H9 (cell line): ENCODE data around the gene PIEZO2. TPM values are rescaled to one million over a fixed set of nuclear protein-coding genes. Genes with fewer than 3 reads are reported as not detected.

Experiments used
- DNase-seq: peaks from one replicate; pipeline ENCODE4 v3.0.0-alpha.2; 2017
- H2AFZ ChIP-seq: one replicate; pipeline ENCODE4 v1.6.1; 2013; ENCODE audit warnings: mild to moderate bottlenecking, low read length, control low read depth, moderate library complexity
- H2AK5ac ChIP-seq: 2 replicates; pipeline ENCODE4 v1.6.1; 2013; ENCODE audit warnings: low read length, control low read depth, mixed read lengths; ENCODE audit not compliant: insufficient read length
- H2BK120ac ChIP-seq: one replicate; pipeline ENCODE4 v1.6.1; 2013; ENCODE audit warnings: low read depth, mild to moderate bottlenecking, low read length, control low read depth, inconsistent platforms; ENCODE audit not compliant: poor library complexity, severe bottlenecking
- H2BK12ac ChIP-seq: 2 replicates; pipeline ENCODE4 v1.6.1; 2013; ENCODE audit warnings: low read length, control low read depth, mixed read lengths, low read depth; ENCODE audit not compliant: insufficient read length
- H2BK15ac ChIP-seq: 2 replicates; pipeline ENCODE4 v1.6.1; 2013; ENCODE audit warnings: low read depth, low read length, control low read depth
- H2BK20ac ChIP-seq: one replicate; pipeline ENCODE4 v1.6.1; 2013; ENCODE audit warnings: low read depth, mild to moderate bottlenecking, low read length, control low read depth, inconsistent platforms; ENCODE audit not compliant: poor library complexity, severe bottlenecking
- H2BK5ac ChIP-seq: 2 replicates; pipeline ENCODE4 v1.6.1; 2013; ENCODE audit warnings: low read length, control low read depth, mixed read lengths; ENCODE audit not compliant: insufficient read length
- H3K14ac ChIP-seq: 2 replicates; pipeline ENCODE4 v1.6.1; 2013; ENCODE audit warnings: low read length, control low read depth; ENCODE audit not compliant: insufficient read depth
- H3K18ac ChIP-seq: 2 replicates; pipeline ENCODE4 v1.6.1; 2013; ENCODE audit warnings: low read depth, mild to moderate bottlenecking, mixed read lengths, low read length, control low read depth; ENCODE audit not compliant: insufficient read length
- H3K23ac ChIP-seq: 2 replicates; pipeline ENCODE4 v1.6.1; 2013; ENCODE audit warnings: low read length, control low read depth, mixed read lengths, low read depth; ENCODE audit not compliant: insufficient read length
- H3K23me2 ChIP-seq: 2 replicates; pipeline ENCODE4 v1.6.1; 2013; ENCODE audit warnings: low read depth, mild to moderate bottlenecking, mixed read lengths, low read length, control low read depth; ENCODE audit not compliant: insufficient read length, poor library complexity, severe bottlenecking
- H3K27ac ChIP-seq: 2 replicates; pipeline ENCODE4 v1.5.1; 2013; ENCODE audit warnings: low read length, control low read depth, mixed read lengths, low read depth; ENCODE audit not compliant: insufficient read length
- H3K27me3 ChIP-seq: 2 replicates; pipeline ENCODE4 v1.6.1; 2013; ENCODE audit warnings: low read length, control low read depth, inconsistent platforms; ENCODE audit not compliant: insufficient read depth
- H3K4ac ChIP-seq: 2 replicates; pipeline ENCODE4 v1.6.1; 2013; ENCODE audit warnings: low read depth, mild to moderate bottlenecking, control low read depth, inconsistent platforms, low read length, moderate library complexity
- H3K4me1 ChIP-seq: 2 replicates; pipeline ENCODE4 v1.6.1; 2013; ENCODE audit warnings: low read length, control low read depth, inconsistent platforms; ENCODE audit not compliant: insufficient read depth
- H3K4me2 ChIP-seq: 2 replicates; pipeline ENCODE4 v1.6.1; 2013; ENCODE audit warnings: low read length, control low read depth, mixed read lengths; ENCODE audit not compliant: insufficient read length, insufficient read depth
- H3K56ac ChIP-seq: 2 replicates; pipeline ENCODE4 v1.6.1; 2013; ENCODE audit warnings: low read depth, mild to moderate bottlenecking, mixed read lengths, low read length, control low read depth; ENCODE audit not compliant: insufficient read length
- H3K79me1 ChIP-seq: 2 replicates; pipeline ENCODE4 v1.6.1; 2013; ENCODE audit warnings: low read depth, mild to moderate bottlenecking, moderate library complexity, low read length, control low read depth, inconsistent platforms; ENCODE audit not compliant: insufficient read depth, poor library complexity, severe bottlenecking
- H3K79me2 ChIP-seq: 2 replicates; pipeline ENCODE4 v1.6.1; 2013; ENCODE audit warnings: low read length, control low read depth, inconsistent platforms; ENCODE audit not compliant: insufficient read depth
- H3K9ac ChIP-seq: 2 replicates; pipeline ENCODE4 v1.6.1; 2013; ENCODE audit warnings: low read length, control low read depth, mixed read lengths; ENCODE audit not compliant: insufficient read length; ENCODE audit errors: extremely low read depth
- H3K9me3 ChIP-seq: one replicate; pipeline ENCODE4 v1.6.1; 2013; ENCODE audit warnings: low read depth, low read length, inconsistent platforms; ENCODE audit not compliant: control insufficient read depth
- H3T11ph ChIP-seq: one replicate; pipeline ENCODE4 v1.6.1; 2013; ENCODE audit warnings: mild to moderate bottlenecking, low read length, control low read depth, inconsistent platforms
- H4K20me1 ChIP-seq: one replicate; pipeline ENCODE4 v1.6.1; 2013; ENCODE audit not compliant: control insufficient read depth, insufficient read length, insufficient read depth
- H4K5ac ChIP-seq: 2 replicates; pipeline ENCODE4 v1.6.1; 2013; ENCODE audit warnings: low read depth, mild to moderate bottlenecking, mixed read lengths, low read length, control low read depth; ENCODE audit not compliant: insufficient read length
- H4K8ac ChIP-seq: replicated peaks from 2 replicates; pipeline ENCODE4 v1.6.1; 2013; ENCODE audit warnings: low read length, control low read depth, mixed read lengths, low read depth; ENCODE audit not compliant: insufficient read length
- H4K91ac ChIP-seq: 2 replicates; pipeline ENCODE4 v1.6.1; 2013; ENCODE audit warnings: low read depth, mild to moderate bottlenecking, moderate library complexity, mixed read lengths, low read length, control low read depth; ENCODE audit not compliant: insufficient read length
- H3K27ac Mint-ChIP-seq, 3 experiments: 2 replicates in 2 of 3; 3 replicates in 1 of 3; pipeline ENCODE4 v1.8.0; 2020 to 2021; ENCODE audit warnings: mixed read lengths in 3 of 3, mild to moderate bottlenecking in 1 of 3, moderate library complexity in 1 of 3
- H3K27me3 Mint-ChIP-seq: 2 replicates; pipeline ENCODE4 v1.8.0; 2021; ENCODE audit warnings: low read depth, mild to moderate bottlenecking, moderate library complexity, mixed read lengths
- H3K36me3 Mint-ChIP-seq, 3 experiments: 2 replicates in 2 of 3; 3 replicates in 1 of 3; pipeline ENCODE4 v1.8.0; 2020 to 2021; ENCODE audit warnings: low read depth in 3 of 3, mixed read lengths in 3 of 3; ENCODE audit not compliant: insufficient read depth in 1 of 3
- H3K4me1 Mint-ChIP-seq, 2 experiments: 2 replicates each; pipeline ENCODE4 v1.8.0; 2020; ENCODE audit warnings: mixed read lengths in 2 of 2
- H3K4me3 Mint-ChIP-seq, 2 experiments: 2 replicates in 1 of 2; 3 replicates in 1 of 2; pipeline ENCODE4 v1.8.0; 2020 to 2021; ENCODE audit warnings: mild to moderate bottlenecking in 2 of 2, mixed read lengths in 2 of 2, moderate library complexity in 1 of 2
- H3K9me3 Mint-ChIP-seq, 2 experiments: 2 replicates in 1 of 2; 3 replicates in 1 of 2; pipeline ENCODE4 v1.8.0; 2020; ENCODE audit warnings: mild to moderate bottlenecking in 2 of 2, mixed read lengths in 2 of 2, moderate library complexity in 1 of 2
- CTCF ChIP-seq: fragments of 200-600 bp; sonication (generic); conservative IDR thresholded peaks from 3 replicates; pipeline ENCODE4 v1.8.0; 2021; ENCODE audit warnings: antibody characterized with exemption, mild to moderate bottlenecking
- WGBS: extraction: QIAGEN DNeasy Blood & Tissue Kit; methylation state at CpG from one replicate; pipeline ENCODE4 v1.1.7; 2013; ENCODE audit warnings: missing lambda C conversion rate, low lambda C conversion rate, mixed read lengths; ENCODE audit not compliant: insufficient read length; ENCODE audit errors: extremely low coverage; 5-methylcytosine and 5-hydroxymethylcytosine counted together
- total RNA-seq: library from RNA; stranded (reverse); gene quantifications from 2 replicates; pipeline ENCODE4 v1.2.1, GENCODE V29; 2021

PIEZO2 gene
- total RNA-seq, 1 experiment from 2014 or later = 3.9 TPM

- H3K23ac ChIP-seq = no peak overlapping the region
- H2BK5ac ChIP-seq = no peak overlapping the region
- no peak overlapping the region for H4K8ac ChIP-seq
- H3K4ac ChIP-seq = no peak overlapping the region
- no peaks in the 10 kb centered on the region; a peak in 1 of 7 replicates for H3K36me3 Mint-ChIP-seq
- TF ChIP-seq CTCF = no peak
- no peak overlapping the region for H3K9ac ChIP-seq
- H2AK5ac ChIP-seq = no peak overlapping the region
- no peak overlapping the region for H3K4me2 ChIP-seq
- no peak overlapping the region for H2BK20ac ChIP-seq
- peaks cover 15 to 18% of the 10 kb centered on the region in 2 experiments for H3K4me1 Mint-ChIP-seq
- no peaks in the 10 kb centered on the region for H3K9me3 ChIP-seq
- H2AFZ ChIP-seq = no peak overlapping the region
- no peak overlapping the region for H3K27ac Mint-ChIP-seq
- no peak overlapping the region for H2BK15ac ChIP-seq
- H4K91ac ChIP-seq = no peak overlapping the region
- H3K4me1 ChIP-seq = peaks cover 7% of the 10 kb centered on the region; the same call in 1 of the 2 replicates
- H4K5ac ChIP-seq = no peak overlapping the region
- H3K56ac ChIP-seq = no peak overlapping the region
- H3K79me2 ChIP-seq = no peaks in the 10 kb centered on the region
- no peaks in the 10 kb centered on the region for H3K23me2 ChIP-seq
- no peak overlapping the region for H3K27ac ChIP-seq
- WGBS = no CpG with 5 or more reads among the region's 8 CpGs
- H3K14ac ChIP-seq = no peak overlapping the region
- no peak overlapping the region for H2BK12ac ChIP-seq
- no peak for DNase-seq
- H3K27me3 Mint-ChIP-seq = peaks cover 27% of the 10 kb centered on the region
- no peaks in the 10 kb centered on the region for H4K20me1 ChIP-seq
- H2BK120ac ChIP-seq = no peak overlapping the region
- H3K9me3 Mint-ChIP-seq = no peaks in the 10 kb centered on the region
- H3K79me1 ChIP-seq = no peaks in the 10 kb centered on the region
- H3K4me3 Mint-ChIP-seq = no peak overlapping the region
- no peaks in the 10 kb centered on the region for H3K27me3 ChIP-seq
- no peak overlapping the region for H3T11ph ChIP-seq
- no peak overlapping the region for H3K18ac ChIP-seq
Observed at GRCh38 chr18:11155034-11155759, 5.8 kb upstream of the PIEZO2 start.
